OCI-LY7 (cell line): Measurements from ENCODE around the gene EIF2S3. TPM values are rescaled to one million over a fixed set of nuclear protein-coding genes. Genes with fewer than 3 reads are reported as not detected.

ENCODE experiments used
- BruUV-seq: library from RNA; stranded (reverse); fragments of 400-500 nt; replicated peaks from 2 replicates; lab custom pipeline; 2021; lab: Mats Ljungman, UMichigan
- CTCF ChIA-PET: fragments of 300-600 bp; sonication (Branson Sonifier 250); formaldehyde crosslinking; loops from one replicate; lab custom pipeline; 2022; ENCODE audit warnings: antibody characterized with exemption; ENCODE audit not compliant: unreplicated experiment; lab: Charles Lee
- POLR2A ChIA-PET: fragments of 300-600 bp; sonication (Branson Sonifier 250); formaldehyde crosslinking; loops from one replicate; lab custom pipeline; 2022; ENCODE audit warnings: antibody characterized with exemption; lab: Charles Lee
- DNase-seq: peaks from one replicate; pipeline ENCODE4 v3.0.0-alpha.2; 2015; ENCODE audit warnings: low spot score
- H2AFZ ChIP-seq: fragments of 200-600 bp; sonication (generic), shearing (Covaris generic); 2 replicates; pipeline ENCODE4 v1.6.1; 2014; ENCODE audit warnings: mild to moderate bottlenecking, antibody characterized with exemption, low read length, moderate library complexity
- H3K27ac ChIP-seq: fragments of 200-600 bp; sonication (generic); 2 replicates; pipeline ENCODE4 v1.5.1; 2014; ENCODE audit warnings: mixed run types, low read depth, mild to moderate bottlenecking, moderate library complexity, low read length, inconsistent platforms; ENCODE audit not compliant: poor library complexity, severe bottlenecking
- H3K36me3 ChIP-seq: fragments of 200-600 bp; sonication (generic); 2 replicates; pipeline ENCODE4 v1.6.1; 2014; ENCODE audit warnings: mild to moderate bottlenecking, antibody characterized with exemption, low read length, moderate library complexity, mixed read lengths; ENCODE audit not compliant: insufficient read depth
- H3K4me1 ChIP-seq: fragments of 200-600 bp; sonication (generic); 2 replicates; pipeline ENCODE4 v1.5.1; 2014; ENCODE audit warnings: mild to moderate bottlenecking, low read length; ENCODE audit not compliant: insufficient read depth, poor library complexity, severe bottlenecking
- H3K4me2 ChIP-seq: fragments of 200-600 bp; sonication (generic); 2 replicates; pipeline ENCODE4 v1.6.1; 2014; ENCODE audit warnings: mild to moderate bottlenecking, low read length
- H3K4me3 ChIP-seq: fragments of 200-600 bp; sonication (generic); 2 replicates; pipeline ENCODE4 v1.5.1; 2014; ENCODE audit warnings: mild to moderate bottlenecking, low read depth, low read length; ENCODE audit not compliant: poor library complexity, severe bottlenecking
- H3K79me2 ChIP-seq: fragments of 200-600 bp; sonication (generic); 2 replicates; pipeline ENCODE4 v1.6.1; 2016; ENCODE audit warnings: low read depth, mild to moderate bottlenecking, low read length, moderate library complexity, mixed read lengths; ENCODE audit not compliant: insufficient read depth
- H3K9me2 ChIP-seq: fragments of 200-600 bp; sonication (generic); 2 replicates; pipeline ENCODE4 v1.6.1; 2016; ENCODE audit warnings: mild to moderate bottlenecking, low read length, mixed read lengths; ENCODE audit not compliant: insufficient read depth
- H3K9me3 ChIP-seq: fragments of 200-600 bp; sonication (generic); 2 replicates; pipeline ENCODE4 v1.6.1; 2014; ENCODE audit warnings: mild to moderate bottlenecking, mixed run types, low read length, mixed read lengths
- H4K20me1 ChIP-seq: fragments of 200-600 bp; sonication (generic); 2 replicates; pipeline ENCODE4 v1.6.1; 2014; ENCODE audit warnings: mild to moderate bottlenecking, antibody characterized with exemption, low read length, moderate library complexity, mixed read lengths; ENCODE audit not compliant: insufficient read depth
- CTCF ChIP-seq: fragments of 200-600 bp; sonication (generic); conservative IDR thresholded peaks from 2 replicates; pipeline ENCODE4 v1.5.1; 2014; ENCODE audit warnings: mild to moderate bottlenecking, antibody characterized with exemption, low read length, moderate library complexity, mixed read lengths
- EZH2phosphoT487 ChIP-seq: fragments of 200-600 bp; sonication (generic); IDR thresholded peaks from 2 replicates; pipeline ENCODE4 v1.6.1; 2018; ENCODE audit warnings: low read depth, borderline replicate concordance, mild to moderate bottlenecking, mixed run types, antibody characterized with exemption, low read length, moderate library complexity, mixed read lengths
- intact Hi-C: fragments of 100-400 bp; cut with micrococcal nuclease; formaldehyde crosslinking; loops from one replicate; pipeline ENCODE4 v1.10.0; 2022; ENCODE audit not compliant: unreplicated experiment
- total RNA-seq, 2 experiments: library from RNA; depleted of rRNA in 1 of 2; stranded (reverse); fragments of >200 nt in 1 of 2; shearing (Covaris generic) in 1 of 2; gene quantifications; 2 replicates each; pipeline ENCODE4 v1.2.3, GENCODE V29; 2014 to 2022

The EIF2S3 gene
- total RNA-seq, 2 experiments from 2014 or later = 243 to 405 TPM

GRCh38 chrX:24093746-24094145 lies 39.0 kb downstream of the EIF2S3 start:
- no peaks in the 10 kb centered on the region for H3K9me3 ChIP-seq
- no peak overlapping the region for H3K27ac ChIP-seq
- no peaks in the 10 kb centered on the region for H3K4me1 ChIP-seq
- POLR2A ChIA-PET = no interaction called here
- no peak overlapping the region for H3K4me2 ChIP-seq
- DNase-seq = no peak
- H2AFZ ChIP-seq = no peak overlapping the region
- no peaks in the 10 kb centered on the region for H4K20me1 ChIP-seq
- H3K79me2 ChIP-seq = no peaks in the 10 kb centered on the region
- TF ChIP-seq CTCF (no peak), EZH2phosphoT487 (no peak)
- intact Hi-C loops = no loop called here
- CTCF ChIA-PET = no interaction called here
- H3K9me2 ChIP-seq = no peaks in the 10 kb centered on the region
- no peaks in the 10 kb centered on the region for H3K36me3 ChIP-seq
- no peak overlapping the region for H3K4me3 ChIP-seq
- no TSS peak for BruUV-seq

- no peak for DNase-seq
- TF ChIP-seq CTCF (no peak), EZH2phosphoT487 (no peak)
- no TSS peak for BruUV-seq
- no peaks in the 10 kb centered on the region for H3K79me2 ChIP-seq
- H3K27ac ChIP-seq = no peak overlapping the region
- POLR2A ChIA-PET = interaction anchor here (0.6 kb wide), 1 partner anchor 285 kb away, joined by 6 read pairs; no protein-coding TSS in a partner anchor
- no peak overlapping the region for H3K4me2 ChIP-seq
- no peaks in the 10 kb centered on the region for H3K9me2 ChIP-seq
- no peaks in the 10 kb centered on the region for H4K20me1 ChIP-seq
- no peak overlapping the region for H2AFZ ChIP-seq
- CTCF ChIA-PET = no interaction called here
- intact Hi-C loops = no loop called here
- H3K9me3 ChIP-seq = no peaks in the 10 kb centered on the region
- no peak overlapping the region for H3K4me3 ChIP-seq
- no peaks in the 10 kb centered on the region for H3K36me3 ChIP-seq
- H3K4me1 ChIP-seq = no peaks in the 10 kb centered on the region
Measured at GRCh38 chrX:24097741-24098260, 43.0 kb downstream of the EIF2S3 start.

- Histone ChIP-seq H3K9me3 (no peaks in the 10 kb centered on the region), H3K9me2 (no peaks in the 10 kb centered on the region), H3K79me2 (no peaks in the 10 kb centered on the region), H3K4me1 (no peaks in the 10 kb centered on the region), H3K4me2 (no peak overlapping the region), H4K20me1 (no peaks in the 10 kb centered on the region), H3K27ac (no peak overlapping the region), H3K36me3 (no peaks in the 10 kb centered on the region), H3K4me3 (no peak overlapping the region), H2AFZ (no peak overlapping the region)
- intact Hi-C loops = no loop called here
- ChIA-PET POLR2A (interaction anchor here (0.9 kb wide), 1 partner anchor 39 kb away, joined by 4 read pairs; no protein-coding TSS in a partner anchor), CTCF (no interaction called here)
- BruUV-seq = no TSS peak
- DNase-seq = no peak
- TF ChIP-seq CTCF (no peak), EZH2phosphoT487 (no peak)
Measured at GRCh38 chrX:24098932-24099331, 44.2 kb downstream of the EIF2S3 start.
